Stimulated activated CD4-positive, alpha-beta T cell treated with anti-CD3 and anti-CD28 coated beads, TNF-alpha, amount 100 ng/mL, for 48 hours (primary cell): ENCODE results near the gene DIS3.
"Not testable (repeated sequence)": the region's sequence is repeated elsewhere in the genome, so short reads cannot be mapped to it uniquely, and the experiment has no call there.

Experiments used
- DNase-seq, 3 donors: peaks; one replicate each; pipeline ENCODE4 v3.0.0-alpha.2; 2020; ENCODE audit warnings: low read depth in 3 of 3

Gene DIS3

DNA sequence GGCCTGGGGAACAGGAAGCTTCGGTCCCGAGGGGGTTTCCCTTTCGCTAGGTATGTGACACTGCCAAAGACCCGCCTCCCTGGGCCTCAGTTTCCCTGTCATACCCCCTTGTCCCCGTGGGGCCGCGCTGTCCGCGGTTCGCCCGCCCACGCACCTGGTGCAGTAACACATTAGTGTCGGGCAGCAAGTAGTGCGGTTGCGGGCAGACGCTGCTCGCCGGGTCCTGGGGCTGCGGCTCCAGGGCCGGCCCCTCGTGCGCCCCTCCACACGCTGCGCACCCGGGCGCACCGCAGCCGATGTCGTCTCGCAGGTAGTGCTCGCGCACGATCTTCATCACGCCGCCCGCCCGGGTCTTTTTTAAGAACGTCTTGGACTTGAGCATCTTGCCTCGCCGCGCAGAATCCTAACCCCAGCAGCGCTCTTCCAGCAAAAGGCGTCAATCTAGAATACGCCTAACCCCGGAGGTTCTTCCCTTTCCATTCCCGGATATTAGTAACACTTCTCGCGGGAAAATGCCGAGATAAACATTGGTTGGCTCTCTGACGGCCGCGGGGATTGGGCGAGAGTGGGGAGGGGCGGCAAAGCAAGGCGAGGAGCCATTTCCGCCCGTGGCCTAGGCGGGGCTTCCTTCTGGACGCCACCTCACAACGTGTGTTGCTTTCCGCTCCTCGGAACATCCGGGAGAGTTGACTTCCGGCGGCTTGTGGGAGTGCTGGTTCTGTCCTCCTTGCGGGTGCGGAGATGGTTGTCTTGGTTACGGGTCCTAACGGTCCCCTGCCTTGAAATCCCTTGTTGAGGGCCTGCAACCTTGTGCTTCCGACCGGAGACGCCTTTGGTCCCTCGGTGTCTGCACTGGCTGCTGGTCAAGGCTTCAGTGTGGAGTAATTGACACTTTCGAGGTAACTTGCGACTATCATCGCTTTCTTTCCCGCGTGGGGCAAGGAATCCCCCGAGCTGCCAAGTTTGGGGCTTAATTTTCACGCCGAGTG is at the start of gene DIS3, which contains the start of gene PIBF1:
DIS3 (minus strand) TSS at position 450 of the 989 bp plus-strand sequence; CDS start at position 382, 68 bp downstream.
PIBF1 (plus strand) TSS at position 683 of the 989 bp plus-strand sequence. CDS start 1,337 bp downstream, outside the sequence.
- peak; percentile 91 to 97 (median 94) for DNase-seq

DNA sequence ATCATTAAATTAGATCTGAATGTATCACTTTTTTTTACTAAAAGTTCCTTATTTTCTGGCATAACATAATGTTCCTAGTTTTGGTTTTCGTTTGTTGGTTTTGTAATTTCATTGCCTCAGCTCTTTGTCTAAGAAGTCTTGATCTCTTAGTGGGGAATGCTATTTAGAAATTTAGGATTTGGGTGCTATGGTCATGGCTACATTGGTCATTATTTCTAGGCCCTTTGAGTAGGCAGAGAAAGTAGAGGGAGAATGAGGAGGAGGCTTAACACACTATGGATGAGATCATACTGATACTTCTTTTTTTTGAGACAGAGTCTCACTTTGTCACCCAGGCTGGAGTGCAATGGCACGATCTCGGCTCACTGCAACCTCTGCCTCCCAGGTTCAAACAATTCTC is 42.0 kb upstream of the DIS3 start:
- no peak for DNase-seq

- DNase-seq, result no peak
These were observed 41.4 kb upstream of the DIS3 start for GRCh38 chr13:72823081-72823480.

DNA sequence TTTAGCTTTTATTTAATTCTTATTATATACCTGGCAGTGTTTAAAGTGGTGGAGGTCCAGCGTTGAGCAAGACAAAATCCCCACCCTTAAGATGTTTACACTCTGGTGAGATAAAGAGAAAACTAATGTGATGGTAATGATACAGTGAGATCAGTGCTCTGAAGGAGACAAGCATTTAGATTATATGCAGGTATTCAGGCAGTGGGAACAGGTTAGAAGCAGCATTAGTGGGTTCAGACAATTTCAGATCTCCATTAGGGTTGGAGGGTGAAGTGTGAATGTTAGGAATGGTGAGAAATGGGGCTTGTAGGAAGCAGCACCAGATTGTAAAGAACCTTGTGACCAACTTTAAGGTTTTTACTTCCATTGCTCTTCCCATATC is 39.2 kb upstream of the DIS3 start:
- no peak for DNase-seq

- no peak for DNase-seq
These were observed 38.6 kb upstream of the DIS3 start for GRCh38 chr13:72820156-72820897.

DNA sequence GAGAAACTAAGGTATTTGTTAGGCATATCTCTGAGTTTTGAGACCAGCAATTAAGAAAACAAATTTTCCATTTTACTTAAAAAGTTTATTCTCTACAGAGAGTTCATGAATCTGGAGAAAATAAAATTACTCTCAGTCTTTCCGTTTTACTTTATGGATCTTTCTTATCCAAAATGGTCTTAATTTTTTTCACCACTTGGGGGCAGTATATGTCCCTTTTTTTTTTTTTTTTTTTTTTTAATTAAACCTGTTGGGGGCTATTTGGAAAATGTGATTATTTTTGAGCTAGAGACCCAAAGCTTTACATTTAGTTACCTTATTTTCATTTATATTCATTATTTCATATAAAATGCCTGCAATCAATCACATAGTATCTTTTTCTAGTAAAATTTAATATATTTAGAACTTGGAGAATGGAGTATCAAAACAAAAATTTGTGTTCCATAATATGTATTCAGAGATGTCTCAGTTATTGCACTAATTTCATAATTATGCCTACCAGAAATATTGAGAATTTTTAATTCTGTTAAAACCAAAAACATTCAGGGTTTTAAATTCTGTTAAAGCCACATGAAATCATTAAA is 27.3 kb upstream of the DIS3 start:
- no peak for DNase-seq

GRCh38 chr13:72806514-72806913 is 24.8 kb upstream of the DIS3 start:
- DNase-seq, result not testable (repeated sequence)

- no peak for DNase-seq
These were observed 24.1 kb upstream of the DIS3 start for GRCh38 chr13:72805676-72806346.

DNA sequence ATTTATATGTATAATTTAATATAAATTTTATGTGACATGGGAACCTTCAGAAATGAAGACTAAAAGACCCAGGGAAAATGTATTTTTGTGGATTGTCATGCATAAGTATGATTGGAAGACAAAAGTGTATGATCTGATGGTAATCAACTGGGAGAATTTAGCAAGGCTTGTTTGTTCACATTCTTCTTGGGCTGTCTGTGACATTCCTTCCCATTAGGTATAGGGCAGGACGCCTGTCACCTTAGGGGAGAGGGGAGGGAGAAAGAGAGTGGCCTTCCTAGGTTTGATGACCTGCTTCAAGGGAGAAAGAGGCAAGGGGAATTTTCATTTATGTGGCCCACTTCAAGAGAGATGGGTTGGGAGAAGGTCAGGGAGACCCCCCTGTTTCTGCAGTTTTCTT is 22.6 kb upstream of the DIS3 start:
- DNase-seq, result no peak

GRCh38 chr13:72798817-72799216 is 17.1 kb upstream of the DIS3 start:
- no peak for DNase-seq

DNA sequence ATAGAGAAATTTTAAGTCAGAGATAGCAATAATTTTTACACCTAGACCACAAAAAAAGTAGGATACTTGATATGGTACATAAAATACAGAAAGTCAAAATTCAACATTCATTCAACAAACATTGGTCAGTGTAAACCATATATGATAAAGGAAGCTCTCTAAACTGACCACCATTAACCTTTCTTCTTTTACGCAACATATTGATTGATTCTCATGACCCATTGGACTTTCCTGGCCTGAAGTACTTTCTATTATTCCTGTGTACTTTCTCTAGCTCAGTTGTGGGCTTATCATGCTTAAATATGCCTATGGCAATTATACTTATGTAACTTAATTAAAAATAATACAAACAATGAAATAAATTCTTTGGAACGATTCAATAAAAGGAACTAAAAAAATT is 10.9 kb upstream of the DIS3 start:
- no peak for DNase-seq

- DNase-seq, result no peak
These were observed 7.1 kb upstream of the DIS3 start for GRCh38 chr13:72788831-72789230.

DNA sequence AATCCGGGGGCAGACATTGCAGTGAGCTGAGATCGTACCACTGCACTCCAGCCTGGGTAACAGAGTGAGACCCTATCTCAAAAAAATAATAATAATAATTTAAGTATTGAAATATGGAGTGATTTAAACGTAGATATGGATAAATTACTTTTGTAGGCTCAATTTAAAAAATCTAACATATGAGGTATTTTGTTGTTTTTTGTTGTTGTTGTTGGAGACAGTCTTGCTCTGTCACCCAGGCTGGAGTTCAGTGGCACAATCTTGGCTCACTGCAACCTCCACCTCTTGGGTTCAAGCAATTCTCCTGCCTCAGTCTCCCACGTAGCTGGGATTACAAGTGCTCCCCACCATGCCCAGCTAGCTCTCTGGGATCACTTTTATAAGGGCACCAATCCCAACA is 3.0 kb upstream of the DIS3 start:
- not testable (repeated sequence) for DNase-seq

DNA sequence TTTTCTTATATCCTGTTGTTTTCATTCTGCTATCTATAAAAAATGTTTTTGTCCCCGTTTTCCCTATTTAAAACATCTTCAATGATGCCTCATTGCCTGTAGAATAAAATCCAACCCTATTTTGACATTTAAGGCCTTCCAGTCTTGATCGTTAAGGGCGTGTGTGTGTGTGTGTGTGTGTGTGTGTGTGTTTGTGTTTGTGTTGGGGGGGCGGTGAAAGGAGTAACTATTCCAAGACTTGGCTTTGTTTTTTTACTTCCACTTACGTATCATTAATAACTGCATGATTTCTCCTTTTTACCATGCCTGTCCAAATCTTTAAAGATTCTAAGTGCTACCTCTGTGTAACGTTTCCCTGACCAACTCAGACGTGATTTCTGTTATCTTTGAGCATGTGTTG is 1.0 kb upstream of the DIS3 start:
- DNase-seq, result no peak

GRCh38 chr13:72774019-72774418 is 7.7 kb downstream of the DIS3 start:
- DNase-seq, result no peak

DNA sequence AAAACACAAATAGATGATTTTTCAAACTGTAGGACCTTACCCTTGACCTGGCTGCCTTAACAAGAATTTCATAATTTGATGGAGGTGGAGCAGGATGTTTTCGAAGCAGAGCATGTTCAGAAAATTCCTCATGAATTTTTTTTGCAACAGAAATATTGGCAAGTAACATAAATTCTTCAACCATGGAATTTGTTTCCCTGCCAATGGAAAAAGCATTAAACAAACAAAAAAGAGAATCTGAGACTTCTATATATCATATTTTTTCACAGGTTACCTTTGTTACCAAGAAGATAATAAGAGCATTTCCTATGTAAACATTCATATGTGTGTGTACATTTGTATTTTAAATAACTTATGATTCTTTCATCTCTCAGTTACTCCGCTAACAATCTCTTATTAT is 18.3 kb downstream of the DIS3 start:
- no peak for DNase-seq

GRCh38 chr13:72760189-72760588 is 21.5 kb downstream of the DIS3 start:
- no peak for DNase-seq

GRCh38 chr13:72757792-72758535 is 23.7 kb downstream of the DIS3 start:
- no peak for DNase-seq

GRCh38 chr13:72754111-72754510 is 27.6 kb downstream of the DIS3 start:
- DNase-seq, result no peak

DNA sequence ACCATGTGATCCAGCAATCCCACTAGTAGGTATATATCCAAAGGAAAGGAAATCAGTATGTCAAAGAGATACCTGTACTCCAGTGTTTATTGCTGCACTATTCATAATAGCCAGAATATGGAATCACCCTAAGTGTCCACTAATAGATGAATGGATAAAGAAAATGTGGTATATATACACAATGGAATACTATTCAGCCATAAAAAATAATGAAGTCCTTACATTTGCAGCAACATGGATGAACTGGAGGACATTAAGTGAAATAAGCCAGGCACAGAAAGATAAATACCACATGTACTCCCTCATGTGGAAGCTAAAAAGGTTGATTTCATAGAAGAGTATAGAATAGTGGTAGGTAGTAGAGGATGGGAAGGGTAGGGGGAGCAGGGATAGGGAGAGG is 30.5 kb downstream of the DIS3 start:
- no peak for DNase-seq

GRCh38 chr13:72745260-72745659 is 36.4 kb downstream of the DIS3 start:
- DNase-seq, result no peak
